CD8-positive, alpha-beta memory T cell (primary cell): Measurements from ENCODE around the gene KIAA1671. TPM values are rescaled to one million over a fixed set of nuclear protein-coding genes. Genes with fewer than 3 reads are reported as not detected.
A peak's percentile ranks its signal among the peaks of the same experiment; 100 is the strongest.
"Not testable (repeated sequence)": the region's sequence is repeated elsewhere in the genome, so short reads cannot be mapped to it uniquely, and the experiment has no call there.

Experiments
- CTCF ChIA-PET: fragments of 350-600 bp; sonication (Branson Sonifier 250); formaldehyde crosslinking; loops from one replicate; lab custom pipeline; 2021; ENCODE audit warnings: antibody characterized with exemption; lab: Charles Lee
- POLR2A ChIA-PET: fragments of 350-600 bp; sonication (Branson Sonifier 250); formaldehyde crosslinking; loops from one replicate; lab custom pipeline; 2021; ENCODE audit warnings: antibody characterized with exemption; lab: Charles Lee
- DNase-seq, 5 donors: peaks; one replicate each; pipeline versions ENCODE4 v3.0.0 to v3.0.0-alpha.2; 2020 to 2022; ENCODE audit warnings: mixed read lengths in 1 of 5
- H3K27ac ChIP-seq: one replicate; pipeline ENCODE4 v1.7.0; 2013; ENCODE audit warnings: low read depth, mild to moderate bottlenecking, low read length, moderate library complexity
- H3K27me3 ChIP-seq: 2 replicates; pipeline ENCODE4 v1.7.0; 2013; ENCODE audit warnings: low read length, mild to moderate bottlenecking; ENCODE audit not compliant: insufficient read depth, poor library complexity, severe bottlenecking
- H3K36me3 ChIP-seq: 2 replicates; pipeline ENCODE4 v1.7.0; 2013; ENCODE audit warnings: mild to moderate bottlenecking, low read length, moderate library complexity; ENCODE audit not compliant: insufficient read depth
- H3K4me1 ChIP-seq: 2 replicates; pipeline ENCODE4 v1.7.0; 2013; ENCODE audit warnings: mild to moderate bottlenecking, low read length, moderate library complexity; ENCODE audit not compliant: insufficient read depth
- H3K4me3 ChIP-seq: 2 replicates; pipeline ENCODE4 v1.7.0; 2013; ENCODE audit warnings: mild to moderate bottlenecking, low read length
- H3K9me3 ChIP-seq: 2 replicates; pipeline ENCODE4 v1.7.0; 2013; ENCODE audit warnings: mild to moderate bottlenecking, low read length
- H3K27ac Mint-ChIP-seq, 8 donors: one replicate each; pipeline ENCODE4 v1.8.0; 2020 to 2021; ENCODE audit warnings: mixed read lengths in 8 of 8, mild to moderate bottlenecking in 6 of 8, inconsistent platforms in 3 of 8, moderate library complexity in 3 of 8
- H3K27me3 Mint-ChIP-seq, 2 donors: one replicate each; pipeline ENCODE4 v1.8.0; 2020 to 2021; ENCODE audit warnings: mixed read lengths in 2 of 2, mild to moderate bottlenecking in 1 of 2, moderate library complexity in 1 of 2
- H3K36me3 Mint-ChIP-seq, 3 donors: one replicate each; pipeline ENCODE4 v1.8.0; 2020 to 2021; ENCODE audit warnings: mixed read lengths in 3 of 3, inconsistent platforms in 1 of 3, mild to moderate bottlenecking in 1 of 3
- H3K4me1 Mint-ChIP-seq, 3 donors: one replicate each; pipeline ENCODE4 v1.8.0; 2020 to 2021; ENCODE audit warnings: mixed read lengths in 3 of 3, inconsistent platforms in 1 of 3, mild to moderate bottlenecking in 1 of 3
- H3K4me3 Mint-ChIP-seq, 7 donors: one replicate each; pipeline ENCODE4 v1.8.0; 2020 to 2021; ENCODE audit warnings: mixed read lengths in 7 of 7, mild to moderate bottlenecking in 6 of 7, moderate library complexity in 4 of 7, inconsistent platforms in 2 of 7
- H3K9me3 Mint-ChIP-seq, 5 donors: one replicate each; pipeline ENCODE4 v1.8.0; 2020 to 2022; ENCODE audit warnings: mixed read lengths in 5 of 5, mild to moderate bottlenecking in 3 of 5, moderate library complexity in 2 of 5, inconsistent platforms in 1 of 5
- polyA plus RNA-seq: library from polyadenylated mRNA; unstranded; fragments of 300-500 nt; fragmentation: Illumina TruSeq; gene quantifications from one replicate; pipeline ENCODE4 v1.2.3, GENCODE V29; 2021
- total RNA-seq, 2 experiments: library from RNA; stranded (reverse); gene quantifications; one replicate each; pipeline ENCODE4 v1.2.3, GENCODE V29; 2021

KIAA1671 gene
- total and polyA plus RNA-seq, 3 experiments from 2014 or later: 2.6 to 14.7 (median 13.8) TPM

DNA sequence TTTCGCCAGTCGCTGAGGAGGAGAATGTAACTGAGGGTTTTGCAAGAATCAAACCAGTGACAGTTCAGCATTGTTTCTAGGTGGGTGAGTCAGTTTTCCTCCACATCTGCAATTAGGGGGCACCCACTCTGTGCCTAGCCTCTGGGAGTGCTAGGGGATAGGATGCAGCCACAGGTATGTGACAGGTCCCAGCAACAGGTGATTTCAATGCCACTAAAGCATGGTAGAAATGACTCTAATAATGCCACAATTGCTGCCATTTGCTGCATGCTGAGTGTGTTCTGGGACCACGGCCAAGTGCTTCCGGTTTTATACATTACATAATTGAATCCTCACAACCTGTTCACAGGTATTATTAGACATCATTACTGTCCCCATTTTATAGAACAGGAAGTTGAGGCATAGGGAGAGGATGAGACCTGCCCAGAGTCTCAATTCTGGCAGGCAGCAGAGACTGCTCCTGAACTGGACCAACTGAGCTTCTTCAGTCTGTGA lies 267.5 kb downstream of the KIAA1671 start:
- no peaks in the 10 kb centered on the region for H3K36me3 Mint-ChIP-seq
- Histone ChIP-seq H3K4me3 (no peak overlapping the region), H3K27ac (no peak overlapping the region), H3K9me3 (no peaks in the 10 kb centered on the region), H3K4me1 (no peaks in the 10 kb centered on the region), H3K27me3 (no peaks in the 10 kb centered on the region), H3K36me3 (no peaks in the 10 kb centered on the region)
- H3K27ac Mint-ChIP-seq: no peak overlapping the region
- H3K4me3 Mint-ChIP-seq: no peak overlapping the region
- peaks cover 11 to 30% of the 10 kb centered on the region in 2 donors for H3K27me3 Mint-ChIP-seq
- H3K9me3 Mint-ChIP-seq: peaks cover 0 to 4% (median 2%) of the 10 kb centered on the region in 5 donors
- CTCF ChIA-PET: no interaction called here
- POLR2A ChIA-PET: no interaction called here
- H3K4me1 Mint-ChIP-seq: no peaks in the 10 kb centered on the region
- DNase-seq: no peak

DNA sequence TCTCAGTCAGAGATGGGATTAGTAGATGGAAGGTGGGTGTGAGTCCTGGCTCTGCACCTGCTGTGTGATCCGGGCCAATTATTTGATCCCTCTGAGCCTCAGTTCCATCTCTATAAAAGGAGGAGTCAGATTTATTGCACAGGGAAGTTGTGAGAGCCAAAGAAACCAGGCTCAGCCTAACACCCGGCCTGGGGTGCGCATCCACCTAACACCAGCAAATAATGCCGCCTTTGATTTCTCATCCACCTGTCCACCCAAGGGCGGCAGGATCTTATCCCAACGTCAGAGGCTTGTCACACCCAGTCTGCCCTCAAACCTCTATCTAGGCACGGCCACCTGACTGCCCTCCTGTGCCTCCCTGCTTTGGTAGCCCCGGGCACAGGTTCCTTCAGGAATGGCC lies 269.3 kb downstream of the KIAA1671 start:
- H3K36me3 ChIP-seq: no peaks in the 10 kb centered on the region
- Mint-ChIP-seq H3K27me3 (peaks cover 14 to 21% of the 10 kb centered on the region in 2 donors), H3K4me3 (no peak overlapping the region), H3K4me1 (no peaks in the 10 kb centered on the region), H3K27ac (no peak overlapping the region), H3K9me3 (no peaks in the 10 kb centered on the region), H3K36me3 (no peaks in the 10 kb centered on the region)
- no peak for DNase-seq
- no peaks in the 10 kb centered on the region for H3K4me1 ChIP-seq
- H3K9me3 ChIP-seq: no peaks in the 10 kb centered on the region
- POLR2A ChIA-PET: no interaction called here
- CTCF ChIA-PET: no interaction called here
- no peak overlapping the region for H3K4me3 ChIP-seq
- no peaks in the 10 kb centered on the region for H3K27me3 ChIP-seq
- H3K27ac ChIP-seq: no peak overlapping the region

DNA sequence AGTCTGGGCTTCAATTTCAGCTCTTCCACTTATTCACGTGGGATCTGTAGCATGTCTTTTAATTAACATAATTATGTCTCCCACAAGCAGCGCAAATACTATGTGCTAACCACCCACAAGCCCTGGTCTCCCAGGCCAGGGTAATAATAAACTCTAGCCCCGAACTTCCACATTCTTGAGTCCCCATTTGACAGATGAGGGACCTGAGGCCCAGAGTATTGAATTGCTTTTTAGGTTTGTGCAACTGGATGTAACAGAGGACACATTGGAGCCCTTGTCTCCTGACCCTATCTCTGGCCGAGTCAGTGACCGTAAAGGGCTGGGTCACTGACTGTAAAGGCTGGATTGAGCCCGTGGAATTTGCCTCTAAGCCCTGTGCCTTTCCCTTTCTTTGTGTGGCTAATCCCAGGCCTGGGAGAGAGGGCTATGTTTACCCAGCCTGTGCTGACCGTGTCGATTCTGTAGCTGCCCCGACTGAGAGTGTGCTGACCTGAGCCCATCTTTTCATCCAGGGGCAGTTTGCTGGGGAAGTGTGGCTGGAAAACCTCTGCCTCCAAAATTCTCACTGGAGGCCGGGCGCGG lies 270.8 kb downstream of the KIAA1671 start:
- no peaks in the 10 kb centered on the region for H3K36me3 Mint-ChIP-seq
- H3K27me3 ChIP-seq: no peaks in the 10 kb centered on the region
- H3K27ac ChIP-seq: no peak overlapping the region
- H3K4me1 ChIP-seq: no peaks in the 10 kb centered on the region
- no peaks in the 10 kb centered on the region for H3K9me3 Mint-ChIP-seq
- H3K36me3 ChIP-seq: no peaks in the 10 kb centered on the region
- H3K27me3 Mint-ChIP-seq: peaks cover 14 to 19% of the 10 kb centered on the region in 2 donors
- H3K4me1 Mint-ChIP-seq: no peaks in the 10 kb centered on the region
- DNase-seq: no peak
- H3K4me3 Mint-ChIP-seq: no peak overlapping the region
- no peak overlapping the region for H3K4me3 ChIP-seq
- CTCF ChIA-PET: interaction anchor here (0.7 kb wide), 1 partner anchor 75 kb away, joined by 3 read pairs; no protein-coding TSS in a partner anchor
- no peaks in the 10 kb centered on the region for H3K9me3 ChIP-seq
- POLR2A ChIA-PET: no interaction called here
- H3K27ac Mint-ChIP-seq: no peak overlapping the region

DNA sequence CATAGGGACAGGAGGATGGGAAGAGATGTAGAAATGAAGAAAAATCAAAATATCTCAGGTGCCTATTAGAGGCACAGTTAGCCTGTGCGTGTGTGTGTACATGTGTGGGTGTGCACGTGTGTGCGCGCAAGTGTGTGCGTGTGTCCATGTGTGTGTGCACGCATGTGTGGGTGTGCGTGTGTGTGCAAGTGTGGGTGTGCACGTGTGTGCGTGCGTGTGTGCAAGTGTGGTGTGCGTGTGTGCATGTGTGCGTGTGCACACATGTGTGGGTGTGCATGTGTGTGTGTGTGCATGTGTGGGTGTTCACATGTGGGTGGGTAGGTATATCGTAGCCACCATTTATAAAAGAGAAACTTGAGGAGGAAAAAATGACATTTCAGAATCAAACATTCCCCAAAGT lies 276.3 kb downstream of the KIAA1671 start:
- no peaks in the 10 kb centered on the region for H3K27me3 ChIP-seq
- Mint-ChIP-seq H3K4me1 (no peaks in the 10 kb centered on the region), H3K27me3 (peaks cover 13 to 36% of the 10 kb centered on the region in 2 donors), H3K36me3 (peaks cover 0 to 3% (median 0%) of the 10 kb centered on the region in 3 donors), H3K27ac (no peak overlapping the region), H3K9me3 (no peaks in the 10 kb centered on the region), H3K4me3 (no peak overlapping the region)
- no peak overlapping the region for H3K4me3 ChIP-seq
- no peaks in the 10 kb centered on the region for H3K4me1 ChIP-seq
- no peaks in the 10 kb centered on the region for H3K36me3 ChIP-seq
- no peak overlapping the region for H3K27ac ChIP-seq
- no peak for DNase-seq
- H3K9me3 ChIP-seq: no peaks in the 10 kb centered on the region
- POLR2A ChIA-PET: no interaction called here
- CTCF ChIA-PET: no interaction called here

DNA sequence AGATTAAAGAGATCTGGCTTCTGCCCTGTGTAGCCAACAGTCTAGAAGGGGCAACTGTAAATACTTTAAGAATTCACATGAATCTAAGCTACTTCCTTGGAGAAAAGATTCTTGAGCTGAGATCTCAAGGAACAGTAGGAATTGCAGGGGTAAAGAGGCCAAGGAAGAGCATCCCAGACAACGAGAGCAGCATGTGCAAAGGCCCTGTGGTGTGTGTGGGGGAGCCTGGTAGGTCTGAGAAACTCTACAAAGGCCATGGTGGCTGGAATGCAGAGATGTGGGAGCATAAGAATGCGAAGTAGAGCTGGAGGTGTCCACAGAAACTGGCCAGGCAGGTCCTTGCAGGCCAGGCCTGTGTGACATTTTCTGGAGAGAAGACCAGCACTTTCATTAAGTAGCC lies 278.2 kb downstream of the KIAA1671 start:
- Mint-ChIP-seq H3K27me3 (peaks cover 23 to 49% of the 10 kb centered on the region in 2 donors), H3K27ac (peak overlapping the region in 1 of 8 donors; percentile 34)
- POLR2A ChIA-PET, H3K36me3 ChIP-seq, H3K4me1 Mint-ChIP-seq, H3K4me3 ChIP-seq, H3K27ac ChIP-seq, H3K4me1 ChIP-seq, DNase-seq, CTCF ChIA-PET, H3K9me3 Mint-ChIP-seq, H3K36me3 Mint-ChIP-seq, H3K9me3 ChIP-seq, H3K4me3 Mint-ChIP-seq, H3K27me3 ChIP-seq: not testable (repeated sequence)

DNA sequence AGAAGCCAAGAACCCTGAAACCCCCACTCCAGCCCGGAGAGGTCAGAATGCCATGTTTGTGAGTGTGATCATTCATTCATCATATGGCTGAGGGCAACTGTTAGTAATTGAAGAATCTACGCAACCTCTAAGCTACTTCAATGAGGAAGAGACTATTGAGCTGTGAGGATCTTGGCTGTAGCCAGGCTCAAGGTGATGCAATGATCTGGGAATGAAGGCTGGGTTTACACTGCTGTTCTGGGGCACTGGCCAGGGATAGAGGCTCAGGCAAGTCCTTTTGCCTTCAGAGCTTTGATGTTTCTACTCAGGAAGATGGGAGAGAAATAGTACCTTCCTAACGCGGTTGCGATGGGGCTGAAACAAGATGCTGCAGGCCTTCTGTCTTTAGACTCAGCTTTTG lies 279.8 kb downstream of the KIAA1671 start:
- H3K4me3 Mint-ChIP-seq: no peak overlapping the region
- H3K9me3 Mint-ChIP-seq: no peaks in the 10 kb centered on the region
- no peak overlapping the region for H3K4me3 ChIP-seq
- H3K27ac Mint-ChIP-seq: no peak overlapping the region
- peaks cover 0 to 9% (median 2%) of the 10 kb centered on the region in 3 donors for H3K4me1 Mint-ChIP-seq
- no peaks in the 10 kb centered on the region for H3K4me1 ChIP-seq
- H3K36me3 Mint-ChIP-seq: peaks cover 0 to 4% (median 0%) of the 10 kb centered on the region in 3 donors
- H3K36me3 ChIP-seq: no peaks in the 10 kb centered on the region
- DNase-seq: no peak
- H3K27me3 Mint-ChIP-seq: peaks cover 21 to 52% of the 10 kb centered on the region in 2 donors
- CTCF ChIA-PET: no interaction called here
- no peaks in the 10 kb centered on the region for H3K9me3 ChIP-seq
- POLR2A ChIA-PET: no interaction called here
- no peaks in the 10 kb centered on the region for H3K27me3 ChIP-seq
- H3K27ac ChIP-seq: no peak overlapping the region

DNA sequence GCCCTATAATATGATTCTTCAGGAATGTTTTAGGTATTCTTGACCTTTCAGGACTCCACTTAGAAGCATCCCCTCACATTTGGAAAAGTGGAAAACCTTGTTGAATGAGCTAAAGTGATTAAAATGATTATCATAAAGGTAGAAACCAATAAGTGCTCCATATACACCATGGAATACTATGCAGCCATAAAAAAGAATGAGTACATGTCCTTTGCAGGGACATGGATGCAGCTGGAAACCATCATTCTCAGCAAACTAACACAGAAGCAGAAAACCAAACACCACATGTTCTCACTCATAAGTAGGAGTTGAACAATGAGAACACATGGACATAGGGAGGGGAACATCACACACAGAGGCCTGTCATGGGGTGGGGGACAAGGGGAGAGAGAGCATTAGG lies 281.2 kb downstream of the KIAA1671 start:
- not testable (repeated sequence) for H3K27ac ChIP-seq, H3K36me3 Mint-ChIP-seq

DNA sequence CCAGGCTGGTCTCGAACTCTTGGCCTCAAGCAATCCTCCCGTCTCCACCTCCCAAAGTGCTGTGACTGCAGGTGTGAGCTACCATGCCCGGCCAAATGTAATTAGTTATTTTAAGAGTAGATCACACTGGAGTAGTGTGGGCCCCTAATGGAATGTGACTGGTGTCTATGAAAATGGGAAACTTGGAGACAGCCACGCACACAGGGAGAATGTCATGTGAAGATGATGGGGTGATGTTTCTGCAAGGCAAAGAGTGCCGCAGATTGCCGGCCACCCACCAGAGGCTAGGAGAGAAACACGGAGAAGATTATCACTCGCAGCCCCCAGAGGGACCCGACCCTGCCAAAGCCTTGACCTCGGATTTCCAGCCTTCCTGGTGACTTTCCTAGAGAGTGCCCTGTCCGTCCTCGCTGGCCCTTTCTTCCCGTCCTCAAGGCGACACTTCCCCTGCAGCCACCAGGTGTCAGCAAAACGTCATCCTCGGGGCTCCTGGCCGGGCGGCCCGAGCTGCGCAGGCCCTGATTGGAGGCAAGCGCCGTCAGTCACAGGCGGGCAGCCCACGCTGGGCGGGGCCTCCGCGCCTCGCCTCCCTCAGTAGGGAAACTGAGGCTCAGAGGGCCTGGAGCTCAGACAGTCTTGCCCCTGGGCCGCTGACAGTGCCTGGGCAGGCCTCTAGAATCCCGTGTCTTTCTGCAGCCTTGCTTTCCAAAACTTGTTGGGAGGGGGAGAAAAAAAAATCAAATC lies 283.2 kb downstream of the KIAA1671 start:
- Histone ChIP-seq H3K9me3 (no peaks in the 10 kb centered on the region), H3K27ac (no peak overlapping the region), H3K36me3 (no peaks in the 10 kb centered on the region), H3K27me3 (no peaks in the 10 kb centered on the region), H3K4me3 (no peak overlapping the region), H3K4me1 (no peaks in the 10 kb centered on the region)
- no peak overlapping the region for H3K27ac Mint-ChIP-seq
- H3K9me3 Mint-ChIP-seq: no peaks in the 10 kb centered on the region
- ChIA-PET POLR2A (no interaction called here), CTCF (no interaction called here)
- peak overlapping the region in 2 of 7 donors; percentile 20 to 87 for H3K4me3 Mint-ChIP-seq
- H3K4me1 Mint-ChIP-seq: peaks cover 0 to 9% (median 2%) of the 10 kb centered on the region in 3 donors
- peaks cover 25 to 60% of the 10 kb centered on the region in 2 donors for H3K27me3 Mint-ChIP-seq
- H3K36me3 Mint-ChIP-seq: peaks cover 0 to 4% (median 0%) of the 10 kb centered on the region in 3 donors
- peak in 4 of 5 donors; percentile 2 to 63 (median 32) for DNase-seq

More for the DNA sequence above, 281.2 kb downstream of the KIAA1671 start:
- H3K4me3 Mint-ChIP-seq, H3K36me3 ChIP-seq, H3K4me1 ChIP-seq, H3K4me3 ChIP-seq, H3K27ac Mint-ChIP-seq, CTCF ChIA-PET, H3K9me3 ChIP-seq, POLR2A ChIA-PET, H3K27me3 ChIP-seq, H3K4me1 Mint-ChIP-seq, DNase-seq, H3K9me3 Mint-ChIP-seq: not testable (repeated sequence)
- H3K27me3 Mint-ChIP-seq: peaks cover 25 to 57% of the 10 kb centered on the region in 2 donors
